Cardiac muscle cell (in vitro differentiated cells and primary cell): ENCODE measurements around the gene VWA8. TPM values are rescaled to one million over a fixed set of nuclear protein-coding genes. Genes with fewer than 3 reads are reported as not detected.

Source experiments
- DNase-seq, 2 donors: peaks; one replicate each; pipeline versions ENCODE4 v3.0.0 to v3.0.0-alpha.2; 2010 to 2017; ENCODE audit warnings: low read depth in 1 of 2, low spot score in 1 of 2
- H3K27ac ChIP-seq: fragments of 200-600 bp; sonication (generic); 2 replicates; pipeline ENCODE4 v1.5.1; 2016
- H3K27me3 ChIP-seq: fragments of 200-600 bp; sonication (generic); 2 replicates; pipeline ENCODE4 v1.6.0; 2016; ENCODE audit warnings: control low read depth
- H3K36me3 ChIP-seq: fragments of 200-600 bp; sonication (generic); 2 replicates; pipeline ENCODE4 v1.5.1; 2016; ENCODE audit warnings: control low read depth
- H3K4me1 ChIP-seq: fragments of 200-600 bp; sonication (generic); 2 replicates; pipeline ENCODE4 v1.8.1; 2017; ENCODE audit warnings: low read depth, mild to moderate bottlenecking, mixed run types
- H3K4me3 ChIP-seq: fragments of 200-600 bp; sonication (generic); 2 replicates; pipeline ENCODE4 v1.5.1; 2016; ENCODE audit warnings: mild to moderate bottlenecking
- H3K9me3 ChIP-seq: fragments of 200-600 bp; sonication (generic); 2 replicates; pipeline ENCODE4 v1.5.1; 2017; ENCODE audit warnings: low read depth, mild to moderate bottlenecking, control low read depth
- CTCF ChIP-seq: IDR thresholded peaks from 2 replicates; pipeline ENCODE4 v1.5.1; 2012; ENCODE audit warnings: low read depth, mild to moderate bottlenecking, low read length
- polyA plus RNA-seq: library from polyadenylated mRNA; unstranded; fragments of >200 nt; fragmentation: Nextera tagmentation; extraction: Ambion mirVana; gene quantifications from 2 replicates; pipeline ENCODE4 v1.2.1, GENCODE V29; 2016
- total RNA-seq: library from RNA; depleted of rRNA; stranded (reverse); fragments of >200 nt; gene quantifications from 2 replicates; pipeline ENCODE4 v1.2.3, GENCODE V29; 2016

Gene VWA8
- total and polyA plus RNA-seq, 2 experiments from 2014 or later = 9.4 to 22.9 TPM

- Histone ChIP-seq H3K27ac (no peak overlapping the region), H3K4me3 (no peak overlapping the region), H3K27me3 (no peaks in the 10 kb centered on the region), H3K4me1 (no peaks in the 10 kb centered on the region), H3K36me3 (no peaks in the 10 kb centered on the region), H3K9me3 (no peaks in the 10 kb centered on the region)
- no peak for TF ChIP-seq CTCF
- DNase-seq = no peak
These were observed 27.3 kb upstream of the VWA8 start for GRCh38 chr13:41988244-41988643.

DNA sequence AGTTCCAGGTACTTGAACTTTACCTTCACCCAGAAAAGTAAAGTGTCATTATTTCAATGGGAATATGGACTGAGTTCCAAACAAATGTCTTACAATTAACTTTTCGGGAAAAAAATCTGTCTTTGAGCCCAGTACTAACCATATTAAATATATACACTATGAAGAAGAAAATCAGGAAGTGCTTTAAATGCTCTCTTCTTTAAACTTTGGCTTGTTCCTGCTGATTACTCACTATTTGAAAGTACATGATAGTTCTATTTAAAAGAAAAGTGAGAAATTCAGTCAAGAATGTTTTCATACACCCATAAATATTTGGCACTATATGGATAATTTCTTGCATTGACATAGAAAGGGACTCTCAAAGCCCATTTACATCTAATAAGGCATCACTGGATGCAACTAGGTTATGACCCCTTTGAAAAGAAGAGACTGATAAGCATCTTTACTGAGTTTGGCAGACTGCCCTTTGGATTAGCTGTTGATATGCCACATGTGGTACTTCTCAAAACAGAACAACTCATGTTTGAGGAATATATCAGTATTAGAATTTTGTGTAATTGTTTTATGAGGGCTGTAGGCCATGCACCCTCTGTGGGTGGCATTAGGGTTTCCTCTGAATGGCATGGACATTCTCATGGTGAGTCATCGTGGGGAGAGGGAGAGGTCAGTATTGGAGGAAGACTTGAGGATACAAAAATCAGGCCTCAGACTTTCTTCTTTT, 25.0 kb upstream of the VWA8 start:
- no peak for DNase-seq
- no peaks in the 10 kb centered on the region for H3K27me3 ChIP-seq

GRCh38 chr13:41981951-41982715, 21.2 kb upstream of the VWA8 start:
- no peak overlapping the region for H3K4me3 ChIP-seq
- no peaks in the 10 kb centered on the region for H3K4me1 ChIP-seq
- no peaks in the 10 kb centered on the region for H3K27me3 ChIP-seq
- H3K27ac ChIP-seq = no peak overlapping the region
- no peaks in the 10 kb centered on the region for H3K36me3 ChIP-seq
- no peaks in the 10 kb centered on the region for H3K9me3 ChIP-seq
- TF ChIP-seq CTCF = no peak
- no peak for DNase-seq

More for the DNA sequence above, 25.0 kb upstream of the VWA8 start:
- Histone ChIP-seq H3K27ac (no peak overlapping the region), H3K36me3 (no peaks in the 10 kb centered on the region), H3K9me3 (no peaks in the 10 kb centered on the region), H3K4me3 (no peak overlapping the region), H3K4me1 (no peaks in the 10 kb centered on the region)
- no peak for TF ChIP-seq CTCF

GRCh38 chr13:41978007-41978406, 17.1 kb upstream of the VWA8 start:
- Histone ChIP-seq H3K4me3 (no peak overlapping the region), H3K36me3 (no peaks in the 10 kb centered on the region), H3K4me1 (no peaks in the 10 kb centered on the region), H3K27ac (peak overlapping the region; percentile 66), H3K9me3 (no peaks in the 10 kb centered on the region), H3K27me3 (no peaks in the 10 kb centered on the region)
- DNase-seq = no peak
- no peak for TF ChIP-seq CTCF

DNA sequence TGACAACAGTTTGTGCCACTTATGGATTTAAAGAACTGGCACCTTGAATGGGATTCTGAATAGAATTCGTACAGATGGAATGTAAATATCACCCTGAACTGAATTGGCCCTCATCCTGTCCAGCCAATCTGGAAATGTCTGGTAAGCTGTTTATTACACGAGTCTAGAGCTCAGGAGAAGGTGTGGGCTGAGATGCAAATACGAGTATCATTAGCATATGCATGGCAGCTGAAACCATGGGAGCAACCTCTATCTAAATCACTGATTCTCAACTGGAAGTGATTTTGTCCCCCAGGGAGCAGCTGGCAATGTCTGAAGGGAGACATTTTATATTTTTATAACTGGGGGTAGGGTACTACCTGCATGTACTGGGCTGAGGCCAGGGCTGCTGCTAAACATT, 15.6 kb upstream of the VWA8 start:
- Histone ChIP-seq H3K4me3 (no peak overlapping the region), H3K27me3 (no peaks in the 10 kb centered on the region), H3K4me1 (no peaks in the 10 kb centered on the region), H3K9me3 (no peaks in the 10 kb centered on the region), H3K27ac (no peak overlapping the region), H3K36me3 (no peaks in the 10 kb centered on the region)
- no peak for DNase-seq
- no peak for TF ChIP-seq CTCF
